ENCODE measurements around the gene MFGE8.
A peak's percentile ranks its signal among the peaks of the same experiment; 100 is the strongest.

Gene MFGE8

DNA sequence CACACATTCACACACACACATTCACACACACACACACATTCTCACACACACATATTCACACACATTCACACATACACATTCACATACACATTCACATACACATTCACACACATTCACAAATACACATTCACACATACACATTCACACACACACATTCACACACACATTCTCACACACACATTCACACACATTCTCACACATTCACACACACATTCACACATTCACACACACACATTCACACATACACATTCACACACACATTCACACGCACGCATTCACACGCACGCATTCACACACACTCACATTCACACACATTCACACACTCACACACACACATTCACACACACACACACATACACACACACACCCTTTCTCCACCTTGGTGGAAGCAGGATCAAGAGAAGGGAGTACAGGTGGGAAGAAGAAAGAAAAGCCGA lies 12.2 kb downstream of the MFGE8 start:
- H3K9me3 Mint-ChIP-seq, result no peaks in the 10 kb centered on the region
- no peak overlapping the region for H3K27ac Mint-ChIP-seq
- peaks cover 7% of the 10 kb centered on the region for H3K36me3 Mint-ChIP-seq (ENCODE audit: insufficient read depth)
- H3K27me3 Mint-ChIP-seq, result no peaks in the 10 kb centered on the region
- H3K4me1 Mint-ChIP-seq (ENCODE audit: low read depth in 2 of 2), result peaks cover 22 to 26% of the 10 kb centered on the region in 2 donors
- no peak overlapping the region for H3K4me3 Mint-ChIP-seq
- ATAC-seq (replicated peaks) (no peak), DNase-seq (no peak)

DNA sequence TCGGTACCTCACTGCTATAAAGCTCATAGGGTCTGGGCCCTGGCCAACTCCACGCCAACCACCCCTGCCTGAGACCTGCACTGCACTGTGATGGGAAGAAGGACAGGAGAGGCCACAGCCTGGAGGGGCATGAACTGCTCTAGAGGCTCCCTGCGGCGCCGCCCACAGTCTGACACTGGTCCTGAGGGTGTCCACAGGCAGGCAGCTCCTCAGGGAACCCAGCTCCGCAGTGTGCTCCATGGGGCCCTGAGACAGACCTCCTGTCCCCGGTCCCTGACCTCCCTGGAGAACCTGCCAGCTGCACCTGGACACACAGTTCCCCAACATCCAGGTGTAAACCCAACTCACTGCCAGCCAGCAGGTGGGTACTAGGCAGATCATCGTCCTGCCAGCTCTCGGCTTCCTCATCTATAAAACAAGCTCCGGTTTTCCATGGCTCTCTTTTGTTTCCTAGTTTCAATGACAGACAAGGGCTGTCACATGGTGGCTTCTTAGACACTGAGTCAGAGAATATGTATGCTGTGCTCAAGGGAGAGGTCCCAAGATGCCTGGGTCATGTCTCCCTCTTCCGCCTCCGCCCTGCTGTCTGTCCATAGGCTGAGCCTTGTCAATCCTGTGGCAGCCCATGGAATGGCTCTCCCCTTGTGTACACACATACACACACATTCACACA lies 12.7 kb downstream of the MFGE8 start:
- no peaks in the 10 kb centered on the region for H3K27me3 Mint-ChIP-seq
- no peak for ATAC-seq (replicated peaks)
- H3K27ac Mint-ChIP-seq, result no peak overlapping the region
- H3K9me3 Mint-ChIP-seq, result no peaks in the 10 kb centered on the region
- no peak for DNase-seq
- H3K36me3 Mint-ChIP-seq (ENCODE audit: insufficient read depth), result peaks cover 13% of the 10 kb centered on the region
- H3K4me1 Mint-ChIP-seq (ENCODE audit: low read depth in 2 of 2), result peaks cover 25 to 30% of the 10 kb centered on the region in 2 donors
- no peak overlapping the region for H3K4me3 Mint-ChIP-seq

- H3K27ac Mint-ChIP-seq, result no peak overlapping the region
- ATAC-seq (replicated peaks) (no peak), DNase-seq (no peak)
- H3K4me3 Mint-ChIP-seq, result no peak overlapping the region
- peaks cover 19 to 24% of the 10 kb centered on the region in 2 donors for H3K4me1 Mint-ChIP-seq (ENCODE audit: low read depth in 2 of 2)
- no peaks in the 10 kb centered on the region for H3K9me3 Mint-ChIP-seq
- H3K36me3 Mint-ChIP-seq (ENCODE audit: insufficient read depth), result peaks cover 9% of the 10 kb centered on the region
- no peaks in the 10 kb centered on the region for H3K27me3 Mint-ChIP-seq
Observed at GRCh38 chr15:88899251-88899650, 13.9 kb downstream of the MFGE8 start.

- Mint-ChIP-seq H3K27ac (no peak overlapping the region), H3K4me1 (ENCODE audit: low read depth in 2 of 2) (peaks cover 13 to 21% of the 10 kb centered on the region in 2 donors), H3K36me3 (ENCODE audit: insufficient read depth) (peaks cover 9% of the 10 kb centered on the region), H3K27me3 (peaks cover 0 to under 1% of the 10 kb centered on the region in 2 donors), H3K9me3 (no peaks in the 10 kb centered on the region), H3K4me3 (no peak overlapping the region)
- ATAC-seq (replicated peaks) (no peak), DNase-seq (no peak)
Observed at GRCh38 chr15:88898736-88899135, 14.4 kb downstream of the MFGE8 start.

GRCh38 chr15:88897456-88898194 lies 15.6 kb downstream of the MFGE8 start:
- H3K27ac Mint-ChIP-seq, result no peak overlapping the region
- DNase-seq, result peak; percentile 25 to 52 (median 38)
- H3K36me3 Mint-ChIP-seq (ENCODE audit: insufficient read depth), result peaks cover 9% of the 10 kb centered on the region
- H3K27me3 Mint-ChIP-seq, result peaks cover 0 to 8% of the 10 kb centered on the region in 2 donors
- H3K9me3 Mint-ChIP-seq, result no peaks in the 10 kb centered on the region
- H3K4me1 Mint-ChIP-seq (ENCODE audit: low read depth in 2 of 2), result peaks cover 13 to 20% of the 10 kb centered on the region in 2 donors
- no peak overlapping the region for H3K4me3 Mint-ChIP-seq
- peak; percentile 65 for ATAC-seq (replicated peaks)

DNA sequence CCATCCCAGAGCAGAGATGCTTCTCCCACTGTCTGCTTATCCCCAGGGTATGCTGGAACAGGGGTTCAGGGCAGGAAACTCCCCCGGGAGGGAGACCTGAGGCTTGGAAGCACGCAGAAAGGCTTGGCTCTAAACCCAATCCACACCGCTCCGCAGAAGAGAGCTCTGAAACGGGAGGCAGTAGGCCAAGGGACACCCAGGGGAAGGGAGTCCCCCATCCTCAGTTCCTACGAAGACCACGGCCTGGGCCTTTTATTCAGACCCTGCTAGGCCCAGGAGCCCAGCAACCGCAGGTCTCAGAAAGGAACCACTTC lies 16.1 kb downstream of the MFGE8 start:
- peaks cover 13 to 20% of the 10 kb centered on the region in 2 donors for H3K4me1 Mint-ChIP-seq (ENCODE audit: low read depth in 2 of 2)
- no peaks in the 10 kb centered on the region for H3K9me3 Mint-ChIP-seq
- H3K27ac Mint-ChIP-seq, result no peak overlapping the region
- H3K27me3 Mint-ChIP-seq, result peaks cover 0 to 8% of the 10 kb centered on the region in 2 donors
- peaks cover 9% of the 10 kb centered on the region for H3K36me3 Mint-ChIP-seq (ENCODE audit: insufficient read depth)
- DNase-seq (no peak), ATAC-seq (replicated peaks) (no peak)
- H3K4me3 Mint-ChIP-seq, result no peak overlapping the region

- H3K27ac Mint-ChIP-seq, result no peak overlapping the region
- no peak overlapping the region for H3K4me3 Mint-ChIP-seq
- peaks cover 9% of the 10 kb centered on the region for H3K36me3 Mint-ChIP-seq (ENCODE audit: insufficient read depth)
- H3K4me1 Mint-ChIP-seq (ENCODE audit: low read depth in 2 of 2), result peaks cover 13 to 20% of the 10 kb centered on the region in 2 donors
- ATAC-seq (replicated peaks), result no peak
- H3K27me3 Mint-ChIP-seq, result peaks cover 0 to 8% of the 10 kb centered on the region in 2 donors
- H3K9me3 Mint-ChIP-seq, result no peaks in the 10 kb centered on the region
- no peak for DNase-seq
Observed at GRCh38 chr15:88896333-88897033, 16.7 kb downstream of the MFGE8 start.

DNA sequence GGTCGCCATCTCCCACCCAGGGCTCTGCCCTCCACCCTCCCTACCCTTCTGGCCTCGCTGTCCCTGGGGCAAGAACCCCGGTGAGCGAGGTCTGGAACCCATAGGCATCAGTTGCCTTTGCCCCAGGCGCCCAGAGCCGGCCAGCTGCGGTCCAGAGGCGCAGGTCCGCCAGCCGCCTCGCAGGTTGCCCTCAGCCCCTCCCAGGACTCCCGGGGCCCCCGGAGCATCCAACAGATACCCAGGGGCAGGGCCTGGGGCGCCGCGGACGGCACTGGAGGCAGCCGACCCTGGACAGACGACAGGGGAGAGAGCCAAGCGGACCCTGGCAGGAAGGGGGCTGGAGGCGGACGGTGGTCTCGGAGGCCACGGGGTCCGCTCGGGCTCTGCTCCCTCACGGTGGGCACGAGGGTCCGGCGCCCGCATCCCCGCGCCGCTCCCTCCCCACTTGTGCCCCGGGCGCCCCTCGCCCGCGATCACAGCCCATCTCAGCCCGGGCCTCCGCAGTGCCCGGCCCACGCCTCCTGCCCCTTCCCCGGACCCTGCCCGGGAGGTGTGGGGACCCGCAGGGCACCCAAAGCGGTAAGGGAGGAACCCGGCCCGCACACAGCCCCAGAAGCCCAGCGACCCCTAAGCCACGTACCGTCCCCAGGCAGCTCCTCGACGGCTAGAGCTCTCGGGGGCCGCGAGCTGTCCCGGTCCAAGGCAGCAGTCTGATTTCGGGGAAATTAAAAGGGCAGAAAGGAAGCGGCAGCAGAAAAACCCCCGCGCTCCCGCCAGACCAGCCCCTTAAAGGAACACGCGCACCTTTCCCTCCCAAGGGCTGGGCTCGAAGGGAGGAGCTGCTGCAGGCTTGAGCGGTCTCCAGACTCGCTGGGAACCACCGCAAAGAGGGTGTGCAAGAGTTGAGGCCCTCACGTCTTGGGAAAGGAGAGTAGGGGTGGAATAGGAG lies 18.1 kb downstream of the MFGE8 start, which contains the start of gene HAPLN3:
Gene HAPLN3, minus strand, starts transcription at position 726 of the 949 bp plus-strand sequence. CDS start 8,246 bp downstream, outside the sequence.
- DNase-seq, result peak; percentile 20 to 34 (median 24)
- Mint-ChIP-seq H3K27ac (peak within 1 kb of the TSS; percentile 49 to 78), H3K36me3 (ENCODE audit: insufficient read depth) (peaks cover 9% of the 10 kb centered on the region)

DNA sequence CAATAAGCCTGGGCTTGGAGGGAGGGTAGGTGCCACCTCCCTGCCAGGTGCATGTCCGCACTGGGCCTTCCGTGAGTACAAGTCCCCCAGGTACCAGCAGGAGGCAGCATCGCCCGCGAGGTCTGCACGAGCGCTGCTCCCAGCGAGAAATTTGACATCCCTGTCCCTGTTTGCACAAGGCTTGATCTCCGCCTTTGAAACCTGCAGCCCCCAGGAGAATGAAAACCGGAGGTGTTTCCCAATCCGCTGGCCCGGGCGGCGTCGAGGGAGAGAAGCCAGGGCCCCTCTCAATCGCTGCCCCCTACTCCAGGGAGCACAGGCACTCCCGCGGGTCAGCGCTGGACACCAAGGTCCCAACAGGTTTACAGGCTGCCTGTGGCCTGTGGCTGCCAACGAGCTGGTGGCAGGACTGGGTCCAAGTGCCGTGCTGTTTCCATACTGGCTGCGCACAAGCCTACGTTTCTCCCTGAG lies 18.8 kb downstream of the MFGE8 start:
- H3K36me3 Mint-ChIP-seq (ENCODE audit: insufficient read depth), result peaks cover 9% of the 10 kb centered on the region

More for the DNA sequence above, 18.1 kb downstream of the MFGE8 start, which contains the start of gene HAPLN3:
- Mint-ChIP-seq H3K4me3 (peak within 1 kb of the TSS; percentile 78 to 84), H3K4me1 (ENCODE audit: low read depth in 2 of 2) (peaks cover 13 to 20% of the 10 kb centered on the region in 2 donors), H3K9me3 (no peaks in the 10 kb centered on the region), H3K27me3 (peaks cover 0 to 8% of the 10 kb centered on the region in 2 donors)
- ATAC-seq (replicated peaks), result peak; percentile 54

DNA sequence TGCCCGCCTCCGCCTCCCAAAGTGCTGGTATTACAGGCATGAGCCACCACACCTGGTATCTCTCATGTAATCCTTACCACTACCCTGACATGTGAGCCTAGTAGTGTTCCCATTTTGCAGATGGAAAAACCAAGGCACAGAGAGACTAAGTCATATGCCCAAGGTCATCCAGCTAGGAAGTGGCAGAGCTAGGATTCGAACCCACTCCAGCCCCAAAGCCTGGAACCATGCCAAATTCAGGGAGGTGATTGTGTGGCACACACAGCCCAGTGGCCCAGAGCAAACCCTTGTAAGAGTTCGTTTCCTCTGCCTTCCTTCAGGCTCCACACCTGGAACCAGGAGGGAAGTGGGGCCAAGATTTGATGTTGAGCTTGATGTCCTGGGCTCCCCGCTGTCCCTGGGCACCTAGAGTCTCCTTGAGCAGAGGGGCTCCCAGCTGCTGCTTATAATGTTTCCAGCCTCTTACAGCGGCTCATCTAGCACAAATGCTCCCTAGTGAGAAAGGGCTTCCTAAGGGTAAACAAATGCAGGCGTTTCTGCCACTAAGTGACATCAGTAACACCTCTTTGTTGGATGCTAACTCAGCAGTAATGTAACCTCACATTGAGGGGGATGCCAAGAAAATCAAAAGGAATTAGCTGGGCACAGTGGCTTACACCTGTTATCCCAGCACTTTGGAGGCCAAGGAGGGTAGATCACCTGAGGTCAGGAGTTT lies 21.5 kb downstream of the MFGE8 start:
- peaks cover 9 to 13% of the 10 kb centered on the region in 2 donors for H3K4me1 Mint-ChIP-seq (ENCODE audit: low read depth in 2 of 2)
- no peaks in the 10 kb centered on the region for H3K9me3 Mint-ChIP-seq
- H3K4me3 Mint-ChIP-seq, result no peak overlapping the region
- peak overlapping the region in 1 of 2 donors; percentile 22 for H3K27ac Mint-ChIP-seq
- ATAC-seq (replicated peaks), result no peak
- DNase-seq, result no peak
- H3K27me3 Mint-ChIP-seq, result peaks cover 0 to 8% of the 10 kb centered on the region in 2 donors
- peaks cover 10% of the 10 kb centered on the region for H3K36me3 Mint-ChIP-seq (ENCODE audit: insufficient read depth)

More for the DNA sequence above, 18.8 kb downstream of the MFGE8 start:
- no peaks in the 10 kb centered on the region for H3K9me3 Mint-ChIP-seq
- H3K4me3 Mint-ChIP-seq, result peak overlapping the region; percentile 78 to 84
- ATAC-seq (replicated peaks), result peak; percentile 76
- no peak overlapping the region for H3K27ac Mint-ChIP-seq
- peaks cover 13 to 20% of the 10 kb centered on the region in 2 donors for H3K4me1 Mint-ChIP-seq (ENCODE audit: low read depth in 2 of 2)
- peak; percentile 78 to 81 (median 79) for DNase-seq
- peaks cover 0 to 8% of the 10 kb centered on the region in 2 donors for H3K27me3 Mint-ChIP-seq

DNA sequence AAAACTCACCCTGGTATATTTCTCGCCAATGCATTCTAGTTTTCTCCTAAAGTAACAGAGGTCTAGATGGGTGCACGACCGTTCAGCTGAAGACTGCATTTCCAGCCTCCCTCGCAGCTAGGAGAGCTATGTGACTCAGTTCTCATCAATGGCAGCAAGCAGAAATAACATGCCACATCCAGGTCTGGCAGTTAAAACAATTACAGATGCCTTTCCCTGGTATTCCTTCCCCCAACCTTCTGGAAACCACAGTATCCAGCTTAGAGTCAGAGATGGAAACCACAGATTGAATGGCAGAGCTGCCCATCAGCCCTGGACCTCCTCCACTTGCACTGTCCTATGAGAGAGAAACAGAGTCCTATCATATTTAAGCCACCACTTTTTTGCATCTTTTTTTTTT lies 22.7 kb downstream of the MFGE8 start:
- ATAC-seq (replicated peaks), result no peak
- Mint-ChIP-seq H3K27ac (no peak overlapping the region), H3K27me3 (peaks cover 0 to 8% of the 10 kb centered on the region in 2 donors), H3K4me1 (ENCODE audit: low read depth in 2 of 2) (peaks cover 4 to 6% of the 10 kb centered on the region in 2 donors), H3K4me3 (no peak overlapping the region), H3K36me3 (ENCODE audit: insufficient read depth) (peaks cover 4% of the 10 kb centered on the region), H3K9me3 (no peaks in the 10 kb centered on the region)
- DNase-seq, result no peak

DNA sequence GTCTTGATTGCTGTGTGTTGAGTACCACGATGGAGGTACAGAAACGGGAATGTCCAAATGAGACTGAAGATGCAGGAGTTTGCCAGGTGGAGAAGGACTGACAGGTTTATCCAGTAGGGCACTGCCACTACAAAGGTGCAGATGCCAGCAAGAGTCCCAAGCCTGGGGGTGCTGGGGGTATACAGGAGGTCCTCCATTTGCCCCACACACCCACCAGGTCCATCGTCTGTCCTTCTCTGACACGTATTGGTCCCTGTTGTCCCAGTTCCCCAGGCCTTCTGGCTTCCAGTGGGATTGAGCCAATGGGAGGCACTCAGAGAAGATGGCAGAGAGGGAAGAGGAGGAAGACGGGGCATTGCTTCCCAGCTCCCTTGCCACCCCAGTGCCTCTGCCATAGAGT lies 24.5 kb downstream of the MFGE8 start:
- peaks cover 0 to 7% of the 10 kb centered on the region in 2 donors for H3K27me3 Mint-ChIP-seq
- H3K4me1 Mint-ChIP-seq (ENCODE audit: low read depth in 2 of 2), result no peaks in the 10 kb centered on the region
- H3K4me3 Mint-ChIP-seq, result no peak overlapping the region
- ATAC-seq (replicated peaks), result no peak
- no peak for DNase-seq
- no peaks in the 10 kb centered on the region for H3K9me3 Mint-ChIP-seq
- peaks cover 9% of the 10 kb centered on the region for H3K36me3 Mint-ChIP-seq (ENCODE audit: insufficient read depth)
- H3K27ac Mint-ChIP-seq, result no peak overlapping the region

Data from effector memory CD8-positive, alpha-beta T cell (primary cell).